ENCODE data around the gene AADACL4.
A peak's percentile ranks its signal among the peaks of the same experiment; 100 is the strongest.

The AADACL4 gene

DNA sequence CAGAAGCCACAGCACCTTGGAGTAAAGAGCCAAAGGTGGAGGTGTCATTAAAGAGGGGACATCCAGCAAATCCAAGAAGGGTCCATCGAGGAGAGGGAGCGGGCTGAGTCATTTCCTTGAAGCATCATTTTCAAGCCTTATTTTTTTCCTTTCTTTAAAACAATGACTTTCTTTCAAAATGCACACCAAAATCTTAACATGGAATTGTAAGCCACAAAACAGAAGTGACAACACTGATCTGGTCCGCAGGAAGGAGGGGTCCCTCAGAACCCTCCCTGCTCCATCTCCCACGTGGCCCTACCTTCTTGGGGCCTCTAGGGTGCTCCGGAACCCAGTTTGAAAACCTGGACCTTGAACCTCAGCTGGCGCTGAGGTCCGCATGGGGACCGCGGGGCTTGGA, 40.7 kb upstream of the AADACL4 start:
- TF ChIP-seq, protein P1, sequence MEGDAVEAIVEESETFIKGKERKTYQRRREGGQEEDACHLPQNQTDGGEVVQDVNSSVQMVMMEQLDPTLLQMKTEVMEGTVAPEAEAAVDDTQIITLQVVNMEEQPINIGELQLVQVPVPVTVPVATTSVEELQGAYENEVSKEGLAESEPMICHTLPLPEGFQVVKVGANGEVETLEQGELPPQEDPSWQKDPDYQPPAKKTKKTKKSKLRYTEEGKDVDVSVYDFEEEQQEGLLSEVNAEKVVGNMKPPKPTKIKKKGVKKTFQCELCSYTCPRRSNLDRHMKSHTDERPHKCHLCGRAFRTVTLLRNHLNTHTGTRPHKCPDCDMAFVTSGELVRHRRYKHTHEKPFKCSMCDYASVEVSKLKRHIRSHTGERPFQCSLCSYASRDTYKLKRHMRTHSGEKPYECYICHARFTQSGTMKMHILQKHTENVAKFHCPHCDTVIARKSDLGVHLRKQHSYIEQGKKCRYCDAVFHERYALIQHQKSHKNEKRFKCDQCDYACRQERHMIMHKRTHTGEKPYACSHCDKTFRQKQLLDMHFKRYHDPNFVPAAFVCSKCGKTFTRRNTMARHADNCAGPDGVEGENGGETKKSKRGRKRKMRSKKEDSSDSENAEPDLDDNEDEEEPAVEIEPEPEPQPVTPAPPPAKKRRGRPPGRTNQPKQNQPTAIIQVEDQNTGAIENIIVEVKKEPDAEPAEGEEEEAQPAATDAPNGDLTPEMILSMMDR (IDR thresholded peaks at IDR 0.05; ENCODE audit: low read depth, low read length, missing control alignments), result no peak
- no peak overlapping the region for H3K4me3 ChIP-seq (ENCODE audit: low read depth, low read length)
- DNase-seq (ENCODE audit: low read depth), result no peak

DNA sequence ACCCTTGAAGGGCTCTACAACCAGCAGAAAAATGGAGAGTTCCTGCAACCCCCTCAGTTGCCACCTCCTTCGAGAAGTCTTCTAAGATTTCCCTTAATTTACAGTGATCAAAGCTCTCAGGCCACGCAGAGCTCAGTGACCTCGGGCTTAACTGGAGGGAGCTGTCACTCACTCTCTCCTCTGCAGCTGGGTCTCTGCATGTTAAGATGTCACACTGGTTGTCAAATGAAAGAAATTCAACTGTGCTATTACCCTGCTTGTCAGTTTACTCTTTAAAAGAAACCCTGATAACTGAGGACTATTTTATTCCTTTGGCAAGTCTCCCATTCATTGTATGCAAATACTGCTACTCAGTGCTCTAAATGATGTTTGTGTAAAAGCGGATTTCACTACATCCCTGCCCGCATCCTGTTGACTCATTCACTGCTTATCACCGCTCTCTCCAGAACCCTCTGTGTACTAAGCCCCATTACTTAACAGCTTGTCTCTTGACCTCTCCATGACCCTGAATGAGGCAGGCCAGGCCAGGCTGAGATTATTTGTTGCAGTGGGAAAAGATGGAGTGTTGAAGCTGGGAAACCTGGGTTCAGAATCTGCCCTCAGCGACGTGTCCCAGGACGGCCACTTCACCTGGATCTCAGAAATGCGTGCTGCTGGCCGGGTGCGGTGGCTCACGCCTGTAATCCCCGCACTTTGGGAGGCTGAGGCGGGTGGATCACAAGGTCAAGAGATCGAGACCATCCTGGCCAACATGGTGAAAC, 39.6 kb upstream of the AADACL4 start:
- TF ChIP-seq, protein P1 (IDR thresholded peaks at IDR 0.05; ENCODE audit: low read depth, low read length, missing control alignments), result no peak
- peak; percentile 7 for DNase-seq (ENCODE audit: low read depth)
- H3K4me3 ChIP-seq (ENCODE audit: low read depth, low read length), result no peak overlapping the region

DNA sequence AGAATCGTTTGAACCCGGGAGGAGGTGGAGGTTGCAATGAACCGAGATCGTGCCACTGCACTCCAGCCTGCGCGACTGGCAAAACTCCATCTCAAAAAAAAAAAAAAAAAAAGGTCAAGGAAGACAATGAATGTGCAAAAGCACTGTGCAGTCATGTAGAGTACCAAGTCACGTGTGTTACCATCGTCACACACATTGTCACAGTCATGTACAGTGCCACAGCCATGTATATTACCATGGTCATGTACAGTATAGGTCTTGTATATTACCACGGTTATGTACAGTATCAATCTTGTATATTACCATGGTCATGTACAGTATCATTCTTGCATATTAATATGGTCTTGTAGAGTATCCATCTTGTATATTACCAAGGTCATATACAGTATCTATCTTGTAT, 38.9 kb upstream of the AADACL4 start:
- no peak overlapping the region for H3K4me3 ChIP-seq (ENCODE audit: low read depth, low read length)
- TF ChIP-seq, protein P1 (IDR thresholded peaks at IDR 0.05; ENCODE audit: low read depth, low read length, missing control alignments), result no peak
- DNase-seq (ENCODE audit: low read depth), result no peak

DNA sequence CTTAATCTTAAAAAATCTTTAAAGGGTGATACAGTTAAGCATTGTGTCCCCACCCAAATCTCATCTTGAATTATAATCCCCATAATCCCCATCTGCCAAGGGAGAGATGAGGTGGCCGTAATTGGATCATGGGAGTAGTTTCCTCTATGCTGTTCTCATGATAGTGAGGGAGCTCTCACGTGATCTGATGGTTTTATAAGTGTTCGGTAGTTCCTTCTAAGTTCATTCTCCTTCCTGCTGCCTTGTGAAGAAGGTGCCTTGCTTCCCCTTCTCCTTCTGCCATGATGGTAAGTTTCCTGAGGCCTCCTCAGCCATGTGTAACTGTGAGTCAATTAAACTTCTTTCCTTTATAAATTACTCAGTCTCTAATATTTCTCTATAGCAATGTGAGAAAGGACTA, 36.6 kb upstream of the AADACL4 start:
- TF ChIP-seq, protein P1 (IDR thresholded peaks at IDR 0.05; ENCODE audit: low read depth, low read length, missing control alignments), result no peak
- H3K4me3 ChIP-seq (ENCODE audit: low read depth, low read length), result no peak overlapping the region
- DNase-seq (ENCODE audit: low read depth), result no peak

DNA sequence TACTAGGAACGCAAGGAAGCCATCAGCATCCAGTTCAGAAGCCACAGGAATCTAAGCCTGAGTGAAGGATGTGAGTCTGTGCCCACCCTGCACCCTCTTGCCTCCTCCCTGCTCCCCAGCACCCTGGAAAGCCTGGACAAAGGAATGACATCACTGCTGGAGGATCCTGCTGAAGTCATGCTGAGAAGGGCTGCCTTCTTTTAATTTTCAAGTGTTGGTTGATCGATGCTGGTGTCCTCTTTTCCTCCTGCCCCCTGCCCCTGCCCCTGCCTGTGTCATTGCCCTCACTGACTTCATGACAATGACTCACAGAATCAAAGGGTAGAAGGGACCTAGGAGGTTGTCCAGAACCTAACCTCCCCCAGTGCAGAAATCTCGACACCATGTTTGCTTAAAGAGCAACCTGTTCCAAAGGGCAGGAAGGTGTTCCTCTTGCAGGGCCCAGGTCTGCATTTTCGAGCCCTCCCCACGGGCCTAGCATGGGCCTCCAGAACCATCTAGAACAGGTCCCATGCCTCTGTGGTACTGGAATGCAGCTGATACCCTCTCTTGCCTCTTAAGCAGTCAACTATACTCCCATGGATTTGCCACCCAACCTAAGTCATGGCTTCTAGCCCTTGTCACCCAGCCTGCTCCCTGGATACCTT, 35.5 kb upstream of the AADACL4 start:
- no peak overlapping the region for H3K4me3 ChIP-seq (ENCODE audit: low read depth, low read length)
- DNase-seq (ENCODE audit: low read depth), result no peak
- TF ChIP-seq, protein P1 (IDR thresholded peaks at IDR 0.05; ENCODE audit: low read depth, low read length, missing control alignments), result no peak

DNA sequence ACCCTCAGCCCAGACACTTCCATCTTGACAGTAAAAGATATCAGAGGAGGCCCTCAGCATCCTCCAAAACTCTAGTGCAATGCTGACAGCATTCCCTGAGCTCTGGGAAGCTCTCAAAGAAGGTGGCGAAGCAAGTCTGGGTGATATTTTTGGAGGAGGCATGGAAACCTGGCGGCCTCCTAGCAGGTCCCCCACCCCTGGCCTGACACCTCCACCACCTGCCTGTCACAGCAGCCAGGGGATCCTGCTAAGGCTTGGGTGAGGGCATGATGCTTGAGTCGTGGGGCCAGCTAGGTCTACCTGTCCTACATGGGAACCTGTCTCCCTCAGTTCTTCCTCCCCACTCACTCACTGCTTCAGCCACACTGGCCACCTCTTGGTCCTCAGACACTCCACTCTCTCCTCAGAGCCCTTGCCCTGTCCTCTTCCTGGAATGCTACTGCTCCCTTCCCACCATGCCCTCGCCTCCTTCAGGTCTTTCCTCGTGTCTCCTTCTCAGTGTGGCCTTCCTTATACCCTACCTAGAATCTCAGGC, 34.3 kb upstream of the AADACL4 start:
- TF ChIP-seq, protein P1 (IDR thresholded peaks at IDR 0.05; ENCODE audit: low read depth, low read length, missing control alignments), result no peak
- no peak for DNase-seq (ENCODE audit: low read depth)
- no peak overlapping the region for H3K4me3 ChIP-seq (ENCODE audit: low read depth, low read length)
